ENCODE results near the gene ZNFX1.

ZNFX1 gene

GRCh38 chr20:49216991-49217578, 60.8 kb downstream of the ZNFX1 start:
- peak; percentile 93 for TF ChIP-seq CTCF (conservative IDR thresholded peaks at IDR 0.05; ENCODE audit: low read length)
- TF ChIP-seq EZH2phosphoT487 (IDR thresholded peaks at IDR 0.05; ENCODE audit: borderline replicate concordance), result no peak
- Histone ChIP-seq H3K9me2 (replicated peaks; ENCODE audit: low read depth, low read length) (no peaks in the 10 kb centered on the region), H3K9me3 (ENCODE audit: insufficient read depth, low read depth, low read length) (no peaks in the 10 kb centered on the region), H3K79me2 (ENCODE audit: insufficient read depth, low read length) (peaks cover 28% of the 10 kb centered on the region), H3K9ac (ENCODE audit: low read depth, low read length, poor library complexity, severe bottlenecking) (peak overlapping the region; percentile 39), H4K20me1 (ENCODE audit: insufficient read depth, low read length, poor library complexity, severe bottlenecking) (peaks cover 9% of the 10 kb centered on the region), H2AFZ (ENCODE audit: low read length) (peak overlapping the region; percentile 82), H3K27me3 (ENCODE audit: insufficient read depth, low read length, poor library complexity, severe bottlenecking) (no peaks in the 10 kb centered on the region), H3K4me3 (ENCODE audit: low read length, poor library complexity, severe bottlenecking) (peak overlapping the region; percentile 56), H3K4me2 (ENCODE audit: low read depth, low read length, poor library complexity, severe bottlenecking) (peak overlapping the region; percentile 70), H3K4me1 (ENCODE audit: insufficient read depth, low read length, poor library complexity, severe bottlenecking) (peaks cover 11% of the 10 kb centered on the region), H3K36me3 (ENCODE audit: insufficient read depth, low read length) (no peaks in the 10 kb centered on the region), H3F3A (ENCODE audit: low read depth) (no peaks in the 10 kb centered on the region)

- Histone ChIP-seq H3K4me2 (ENCODE audit: low read depth, low read length, poor library complexity, severe bottlenecking) (no peak overlapping the region), H3K9me3 (ENCODE audit: insufficient read depth, low read depth, low read length) (no peaks in the 10 kb centered on the region), H3K36me3 (ENCODE audit: insufficient read depth, low read length) (no peaks in the 10 kb centered on the region), H2AFZ (ENCODE audit: low read length) (no peak overlapping the region), H4K20me1 (ENCODE audit: insufficient read depth, low read length, poor library complexity, severe bottlenecking) (peaks cover 6% of the 10 kb centered on the region), H3K4me3 (ENCODE audit: low read length, poor library complexity, severe bottlenecking) (no peak overlapping the region), H3K27me3 (ENCODE audit: insufficient read depth, low read length, poor library complexity, severe bottlenecking) (no peaks in the 10 kb centered on the region), H3K79me2 (ENCODE audit: insufficient read depth, low read length) (peaks cover 10% of the 10 kb centered on the region), H3K9ac (ENCODE audit: low read depth, low read length, poor library complexity, severe bottlenecking) (no peak overlapping the region), H3K4me1 (ENCODE audit: insufficient read depth, low read length, poor library complexity, severe bottlenecking) (peaks cover 6% of the 10 kb centered on the region), H3F3A (ENCODE audit: low read depth) (no peaks in the 10 kb centered on the region), H3K9me2 (replicated peaks; ENCODE audit: low read depth, low read length) (no peaks in the 10 kb centered on the region)
- TF ChIP-seq EZH2phosphoT487 (IDR thresholded peaks at IDR 0.05; ENCODE audit: borderline replicate concordance), result no peak
- no peak for TF ChIP-seq CTCF (conservative IDR thresholded peaks at IDR 0.05; ENCODE audit: low read length)
Observed at GRCh38 chr20:49215232-49215631, 62.6 kb downstream of the ZNFX1 start.

GRCh38 chr20:49214571-49214970, 63.3 kb downstream of the ZNFX1 start:
- no peaks in the 10 kb centered on the region for H4K20me1 ChIP-seq (ENCODE audit: insufficient read depth, low read length, poor library complexity, severe bottlenecking)
- H3K4me3 ChIP-seq (ENCODE audit: low read length, poor library complexity, severe bottlenecking), result no peak overlapping the region
- H3K79me2 ChIP-seq (ENCODE audit: insufficient read depth, low read length), result peaks cover 4% of the 10 kb centered on the region
- H3K4me1 ChIP-seq (ENCODE audit: insufficient read depth, low read length, poor library complexity, severe bottlenecking), result peaks cover 4% of the 10 kb centered on the region
- H3F3A ChIP-seq (ENCODE audit: low read depth), result no peaks in the 10 kb centered on the region
- no peaks in the 10 kb centered on the region for H3K27me3 ChIP-seq (ENCODE audit: insufficient read depth, low read length, poor library complexity, severe bottlenecking)
- H3K36me3 ChIP-seq (ENCODE audit: insufficient read depth, low read length), result no peaks in the 10 kb centered on the region
- H3K9me3 ChIP-seq (ENCODE audit: insufficient read depth, low read depth, low read length), result no peaks in the 10 kb centered on the region
- H3K9me2 ChIP-seq (replicated peaks; ENCODE audit: low read depth, low read length), result no peaks in the 10 kb centered on the region
- no peak overlapping the region for H2AFZ ChIP-seq (ENCODE audit: low read length)
- no peak for TF ChIP-seq EZH2phosphoT487 (IDR thresholded peaks at IDR 0.05; ENCODE audit: borderline replicate concordance)
- TF ChIP-seq CTCF (conservative IDR thresholded peaks at IDR 0.05; ENCODE audit: low read length), result no peak
- H3K4me2 ChIP-seq (ENCODE audit: low read depth, low read length, poor library complexity, severe bottlenecking), result no peak overlapping the region
- no peak overlapping the region for H3K9ac ChIP-seq (ENCODE audit: low read depth, low read length, poor library complexity, severe bottlenecking)

All from Loucy (cell line).